Amniotic stem cell (primary cell): ENCODE data around the gene POF1B.

ENCODE experiments used
- DNase-seq: peaks from one replicate; lab custom pipeline; 2025; lab: John Stamatoyannopoulos, UW

POF1B gene

GRCh38 chrX:85243761-85244449 is 135.6 kb downstream of the POF1B start, which contains the start of the genes SATL1 and ZNF711:
SATL1 (minus strand) TSS chrX:85243779; CDS start chrX:85108968, 134,811 bp downstream.
ZNF711 (plus strand) TSS chrX:85243991; CDS start chrX:85247573, 3,582 bp downstream.
- no peak for DNase-seq

GRCh38 chrX:85243155-85243554 is 136.3 kb downstream of the POF1B start:
- DNase-seq: no peak
